Subcutaneous abdominal adipose tissue (tissue), 5 donors: ENCODE measurements around the gene PLA2G2C.

Experiments used
- H3K27ac ChIP-seq: one replicate; pipeline ENCODE4 v1.7.0; 2013; ENCODE audit warnings: low read depth, mild to moderate bottlenecking, inconsistent platforms, low read length, moderate library complexity
- H3K27me3 ChIP-seq, 5 donors: one replicate each; pipeline ENCODE4 v1.7.0; 2013; ENCODE audit warnings: low read length in 5 of 5, inconsistent platforms in 1 of 5; ENCODE audit not compliant: control insufficient read depth in 5 of 5, insufficient read depth in 4 of 5
- H3K36me3 ChIP-seq, 5 donors: one replicate each; pipeline ENCODE4 v1.7.0; 2013; ENCODE audit warnings: low read length in 5 of 5; ENCODE audit not compliant: control insufficient read depth in 5 of 5, insufficient read depth in 5 of 5
- H3K4me1 ChIP-seq, 5 donors: one replicate each; pipeline ENCODE4 v1.7.0; 2013; ENCODE audit warnings: low read length in 5 of 5, mild to moderate bottlenecking in 3 of 5, moderate library complexity in 1 of 5; ENCODE audit not compliant: control insufficient read depth in 5 of 5, insufficient read depth in 5 of 5
- H3K4me3 ChIP-seq, 5 donors: one replicate each; pipeline ENCODE4 v1.7.0; 2013; ENCODE audit warnings: low read length in 5 of 5, low read depth in 1 of 5
- H3K9ac ChIP-seq, 5 donors: one replicate each; pipeline ENCODE4 v1.7.0; 2013; ENCODE audit warnings: low read length in 5 of 5, mild to moderate bottlenecking in 4 of 5, moderate library complexity in 3 of 5
- H3K9me3 ChIP-seq, 5 donors: one replicate each; pipeline ENCODE4 v1.7.0; 2013; ENCODE audit warnings: low read length in 5 of 5; ENCODE audit not compliant: control insufficient read depth in 5 of 5
- donor health status: healthy.
- donor health status: healthy.
- donor health status: healthy.
- donor health status: healthy.
- donor health status: healthy.

PLA2G2C gene

DNA sequence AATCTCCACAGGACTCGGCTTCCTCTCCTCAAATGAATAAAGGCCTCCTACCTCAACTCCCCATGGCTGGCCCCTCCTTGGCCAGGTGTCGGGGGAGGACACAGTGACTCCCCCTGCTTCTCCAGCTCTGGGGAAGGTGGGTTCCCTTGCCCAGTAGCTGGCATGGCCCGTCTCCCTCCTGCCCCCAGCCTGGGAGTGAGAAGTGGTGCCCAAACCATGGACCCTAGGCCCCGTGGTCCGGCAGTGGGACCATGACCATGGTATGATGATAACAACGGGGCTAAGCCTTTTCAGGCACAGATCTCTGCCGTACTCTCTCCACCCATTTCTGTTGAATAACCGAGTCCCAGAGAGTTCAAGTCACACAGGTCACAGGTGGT is 36.0 kb downstream of the PLA2G2C start:
- Histone ChIP-seq H3K27ac (no peak overlapping the region), H3K4me3 (no peak overlapping the region), H3K4me1 (peaks cover 9 to 32% (median 27%) of the 10 kb centered on the region in 5 donors), H3K36me3 (no peaks in the 10 kb centered on the region), H3K9ac (no peak overlapping the region), H3K9me3 (no peaks in the 10 kb centered on the region), H3K27me3 (peaks cover 0 to 5% (median 2%) of the 10 kb centered on the region in 5 donors)

DNA sequence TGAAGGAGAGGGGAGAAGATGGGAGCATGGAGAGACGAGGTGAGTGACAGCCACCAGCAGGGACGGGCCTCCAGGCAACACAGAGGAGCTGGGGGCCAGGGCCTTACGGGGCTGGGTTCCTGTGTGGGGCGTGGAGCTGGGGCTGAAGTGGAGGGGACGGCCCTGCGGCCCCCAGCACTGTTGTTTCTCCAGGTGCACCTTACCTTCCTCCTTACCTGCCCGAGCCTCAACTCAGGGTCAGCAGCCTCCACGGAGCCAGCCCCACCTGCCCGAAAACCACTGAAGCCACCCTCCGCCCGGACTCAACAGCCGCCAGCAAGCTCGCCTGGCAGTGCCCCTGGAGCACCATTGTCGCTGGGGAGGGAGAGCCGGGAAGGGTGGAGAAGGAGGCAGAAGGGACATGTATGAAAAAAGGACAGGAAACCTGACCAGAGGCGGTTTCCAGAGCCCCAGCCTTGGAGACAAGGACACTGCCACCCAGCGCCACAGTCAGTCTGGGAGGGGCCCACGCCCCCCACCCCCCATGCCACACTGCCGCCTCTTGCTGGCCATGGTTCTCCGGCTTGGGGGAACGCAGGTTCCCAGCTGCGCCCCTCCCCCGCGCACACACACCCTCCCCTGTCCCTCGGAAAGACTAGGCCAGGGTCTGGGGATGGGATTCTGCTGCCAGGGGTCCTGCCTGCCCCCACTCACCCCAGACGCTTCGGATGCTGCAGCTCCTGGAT is 36.6 kb downstream of the PLA2G2C start:
- Histone ChIP-seq H3K27ac (no peak overlapping the region), H3K9ac (no peak overlapping the region), H3K9me3 (no peaks in the 10 kb centered on the region), H3K4me3 (no peak overlapping the region), H3K36me3 (no peaks in the 10 kb centered on the region), H3K4me1 (peaks cover 9 to 29% (median 27%) of the 10 kb centered on the region in 5 donors), H3K27me3 (peaks cover 0 to 5% (median 2%) of the 10 kb centered on the region in 5 donors)

DNA sequence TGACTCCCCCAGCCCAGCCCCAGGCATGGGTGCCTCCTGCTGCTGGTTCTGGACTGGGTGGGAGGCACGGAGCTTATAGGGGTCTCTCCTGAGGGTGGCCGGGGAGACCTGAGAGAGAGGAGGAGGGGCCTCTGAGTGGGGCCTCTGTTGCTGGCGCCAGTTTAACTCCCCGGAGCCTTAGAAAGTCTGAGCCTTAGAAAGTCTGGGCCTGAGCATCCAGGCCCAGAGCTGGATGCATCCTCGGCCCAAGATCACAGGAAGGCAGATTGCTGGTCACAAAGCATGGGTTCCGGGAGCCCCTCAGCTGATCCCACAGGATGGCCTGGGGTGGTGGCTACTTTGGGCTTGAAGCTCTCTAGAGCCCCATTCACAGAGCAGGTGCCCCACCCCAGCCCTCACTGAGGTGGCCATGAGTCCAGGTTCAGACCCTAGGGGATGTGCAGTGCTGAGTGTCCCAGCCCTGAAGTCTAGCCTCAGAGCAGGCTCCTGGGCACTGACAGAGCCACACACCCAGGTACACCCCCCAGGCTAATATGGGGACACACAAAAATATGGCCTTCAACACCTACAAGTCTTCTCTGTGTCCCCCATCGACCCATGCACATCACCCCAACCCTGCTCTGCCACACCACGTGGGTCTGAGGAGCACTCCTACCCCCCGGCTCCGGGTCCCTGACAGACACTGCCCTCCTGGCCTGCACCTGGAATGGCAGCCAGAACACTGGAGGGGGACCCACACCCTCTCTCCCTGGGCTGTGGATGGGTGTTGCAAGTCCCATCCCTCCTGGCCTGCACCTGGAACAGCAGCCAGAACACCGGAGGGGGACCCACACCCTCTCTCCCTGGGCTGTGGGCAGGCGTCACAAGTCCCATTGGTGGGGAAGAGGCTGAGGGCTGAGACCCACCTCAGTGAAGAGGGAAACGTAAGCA is 37.5 kb downstream of the PLA2G2C start:
- Histone ChIP-seq H3K9me3 (no peaks in the 10 kb centered on the region), H3K4me1 (peaks cover 6 to 20% (median 18%) of the 10 kb centered on the region in 5 donors), H3K27ac (no peak overlapping the region), H3K36me3 (no peaks in the 10 kb centered on the region), H3K27me3 (peaks cover 0 to 7% (median 2%) of the 10 kb centered on the region in 5 donors), H3K9ac (no peak overlapping the region), H3K4me3 (no peak overlapping the region)

DNA sequence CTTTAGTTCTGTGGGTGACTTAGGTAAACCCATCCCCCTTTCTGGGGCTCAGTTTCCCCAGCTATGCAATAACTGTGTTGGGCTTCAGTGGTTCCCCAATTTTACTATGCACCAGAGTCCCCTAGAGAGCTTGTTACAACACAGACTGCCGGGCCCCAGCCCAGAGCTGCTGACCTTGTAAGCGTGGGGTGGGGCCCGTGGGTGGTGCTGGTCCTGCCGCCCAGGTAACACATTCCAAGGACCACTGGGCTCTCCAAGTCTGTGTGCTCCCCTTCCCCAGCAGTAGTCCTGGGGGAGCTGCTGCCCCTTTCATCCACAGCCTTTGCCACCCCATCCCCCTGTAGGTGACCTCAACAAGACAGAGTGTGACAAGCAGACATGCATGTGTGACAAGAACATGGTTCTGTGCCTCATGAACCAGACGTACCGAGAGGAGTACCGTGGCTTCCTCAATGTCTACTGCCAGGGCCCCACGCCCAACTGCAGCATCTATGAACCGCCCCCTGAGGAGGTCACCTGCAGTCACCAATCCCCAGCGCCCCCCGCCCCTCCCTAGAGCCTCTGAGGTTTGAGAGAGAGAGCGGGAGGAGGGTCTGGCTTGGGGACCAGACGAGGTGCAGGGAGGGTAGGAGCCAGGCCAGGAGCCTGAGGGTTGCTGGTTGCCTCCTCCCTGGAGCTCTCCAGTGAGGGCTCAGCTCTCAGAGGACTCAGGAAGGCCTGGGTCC is 38.3 kb downstream of the PLA2G2C start:
- Histone ChIP-seq H3K4me3 (no peak overlapping the region), H3K36me3 (no peaks in the 10 kb centered on the region), H3K27me3 (peaks cover 0 to 7% (median 3%) of the 10 kb centered on the region in 5 donors), H3K9me3 (no peaks in the 10 kb centered on the region), H3K9ac (no peak overlapping the region), H3K4me1 (peaks cover 6 to 14% (median 13%) of the 10 kb centered on the region in 5 donors), H3K27ac (no peak overlapping the region)

DNA sequence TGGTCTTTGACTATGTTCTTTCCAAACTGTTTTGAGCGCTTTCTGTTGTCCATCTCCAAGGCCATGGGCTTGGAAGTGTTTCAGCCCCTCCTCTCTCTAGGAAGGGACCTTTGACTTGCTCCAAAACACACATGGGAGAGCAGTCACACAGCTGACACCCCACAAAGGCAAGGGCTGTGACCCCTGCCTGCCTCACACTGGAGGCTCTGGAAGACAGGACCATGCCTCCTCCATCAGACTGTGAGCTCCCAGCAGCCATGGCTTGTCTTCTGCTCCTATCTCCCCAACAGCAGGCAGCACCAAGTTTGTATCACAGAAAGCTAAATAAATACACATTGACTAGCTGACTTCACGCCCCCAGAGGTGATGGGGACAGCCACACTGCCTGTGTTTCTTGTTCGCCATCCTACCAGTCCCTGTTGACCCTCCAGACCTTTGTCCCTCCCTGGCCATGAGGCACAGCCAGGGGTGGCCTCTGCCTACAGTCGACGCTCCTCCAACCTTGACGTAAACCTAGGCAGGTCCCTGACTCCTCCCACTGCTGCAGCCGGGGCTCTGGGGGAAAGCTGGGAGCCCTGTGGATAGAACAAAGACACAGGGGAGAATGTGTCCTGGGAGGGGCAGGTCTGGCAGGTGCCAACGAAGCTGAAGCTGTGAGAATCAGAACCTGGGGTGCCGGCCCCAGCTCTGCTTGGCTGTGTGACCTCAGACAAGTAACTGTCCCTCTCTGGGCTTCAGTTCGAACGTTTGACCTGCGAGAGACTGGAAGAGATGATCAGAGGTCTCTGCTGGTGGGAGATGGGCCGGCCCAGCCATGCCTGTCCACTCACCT is 42.4 kb downstream of the PLA2G2C start:
- Histone ChIP-seq H3K27ac (no peak overlapping the region), H3K9me3 (no peaks in the 10 kb centered on the region)

DNA sequence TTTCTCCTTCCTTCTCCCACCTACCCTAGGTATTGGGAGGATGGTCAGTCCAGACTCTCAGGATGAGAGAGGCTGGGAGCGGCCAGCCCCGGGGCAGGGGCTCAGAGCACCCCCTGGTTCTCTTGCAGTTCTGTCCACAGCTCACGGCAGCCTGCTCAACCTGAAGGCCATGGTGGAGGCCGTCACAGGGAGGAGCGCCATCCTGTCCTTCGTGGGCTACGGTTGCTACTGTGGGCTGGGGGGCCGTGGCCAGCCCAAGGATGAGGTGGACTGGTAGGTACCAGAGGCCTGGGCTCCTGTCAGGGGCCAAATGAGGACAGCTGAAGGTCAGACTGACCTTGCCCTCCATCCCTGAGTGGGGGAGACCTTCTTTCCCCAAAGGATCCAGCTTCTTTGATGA is 43.0 kb downstream of the PLA2G2C start:
- H3K4me3 ChIP-seq, result no peak overlapping the region
- H3K9me3 ChIP-seq, result no peaks in the 10 kb centered on the region
- H3K36me3 ChIP-seq, result no peaks in the 10 kb centered on the region
- H3K27ac ChIP-seq, result no peak overlapping the region
- H3K4me1 ChIP-seq, result no peaks in the 10 kb centered on the region
- H3K9ac ChIP-seq, result no peak overlapping the region
- peaks cover 0 to 12% (median 5%) of the 10 kb centered on the region in 5 donors for H3K27me3 ChIP-seq

More for the DNA sequence above, 42.4 kb downstream of the PLA2G2C start:
- H3K9ac ChIP-seq, result no peak overlapping the region
- no peaks in the 10 kb centered on the region for H3K4me1 ChIP-seq
- peaks cover 0 to 12% (median 5%) of the 10 kb centered on the region in 5 donors for H3K27me3 ChIP-seq
- H3K36me3 ChIP-seq, result no peaks in the 10 kb centered on the region
- no peak overlapping the region for H3K4me3 ChIP-seq

DNA sequence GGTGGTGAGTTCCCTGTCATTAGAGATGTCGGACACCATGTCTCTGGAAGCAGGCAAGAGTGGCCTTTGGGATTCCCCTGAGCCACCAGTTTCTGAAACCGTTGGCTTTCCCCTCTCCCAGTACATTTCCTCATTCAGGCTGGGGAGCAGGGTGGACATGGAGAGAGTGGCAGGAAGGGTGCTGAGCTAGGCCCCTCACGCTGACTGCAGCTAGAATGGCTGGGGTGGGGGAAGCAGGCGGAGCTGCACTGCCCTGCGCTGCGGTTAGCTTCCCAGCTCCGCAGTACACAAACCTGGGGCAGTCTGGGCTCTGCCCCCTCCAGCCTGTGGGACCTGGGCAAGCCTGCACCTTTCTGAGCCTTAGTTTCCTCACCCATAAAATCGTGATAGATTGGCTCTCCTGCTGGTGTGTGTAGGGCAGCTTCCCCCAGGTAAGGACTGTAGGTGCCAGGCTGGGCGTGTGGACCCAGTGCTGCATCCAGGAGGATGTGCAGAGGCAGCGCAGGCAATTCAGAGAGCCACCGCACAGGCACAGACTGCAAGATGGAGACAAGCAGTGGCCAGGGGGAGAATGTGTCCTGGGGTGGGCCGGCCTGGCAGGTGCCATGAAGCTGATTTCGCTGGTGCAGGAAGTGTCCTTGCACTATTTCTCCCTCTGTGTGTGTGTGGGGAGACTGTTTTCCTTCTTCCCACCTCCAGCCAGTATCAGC is 44.2 kb downstream of the PLA2G2C start:
- H3K27me3 ChIP-seq, result peaks cover 0 to 12% (median 5%) of the 10 kb centered on the region in 5 donors
- H3K9me3 ChIP-seq, result no peaks in the 10 kb centered on the region
- no peak overlapping the region for H3K9ac ChIP-seq
- H3K4me3 ChIP-seq, result no peak overlapping the region
- H3K36me3 ChIP-seq, result no peaks in the 10 kb centered on the region
- no peak overlapping the region for H3K27ac ChIP-seq
- no peaks in the 10 kb centered on the region for H3K4me1 ChIP-seq

DNA sequence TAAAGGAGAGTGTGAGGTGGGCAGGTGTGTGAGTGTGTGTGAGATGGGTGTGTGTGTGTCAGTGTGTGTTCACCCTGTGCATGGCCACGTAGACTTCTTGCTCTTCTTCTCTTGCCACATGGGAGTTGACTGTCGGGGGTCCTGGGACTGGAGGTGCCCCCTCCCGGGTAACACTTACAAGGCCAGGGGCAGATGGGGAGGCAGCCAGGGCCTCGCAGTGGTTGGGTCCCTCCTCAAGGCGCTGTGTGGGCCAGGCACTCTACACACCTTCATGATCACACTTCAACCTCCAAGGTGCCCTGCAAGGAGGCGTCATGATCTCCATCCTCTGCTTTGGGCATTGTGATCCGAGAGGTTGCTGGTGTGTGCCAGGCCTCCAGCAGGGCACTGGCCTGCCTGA is 44.9 kb downstream of the PLA2G2C start:
- peaks cover 0 to 12% (median 5%) of the 10 kb centered on the region in 5 donors for H3K27me3 ChIP-seq
- no peaks in the 10 kb centered on the region for H3K4me1 ChIP-seq
- no peak overlapping the region for H3K27ac ChIP-seq
- no peaks in the 10 kb centered on the region for H3K9me3 ChIP-seq
- no peak overlapping the region for H3K9ac ChIP-seq
- no peaks in the 10 kb centered on the region for H3K36me3 ChIP-seq
- no peak overlapping the region for H3K4me3 ChIP-seq

DNA sequence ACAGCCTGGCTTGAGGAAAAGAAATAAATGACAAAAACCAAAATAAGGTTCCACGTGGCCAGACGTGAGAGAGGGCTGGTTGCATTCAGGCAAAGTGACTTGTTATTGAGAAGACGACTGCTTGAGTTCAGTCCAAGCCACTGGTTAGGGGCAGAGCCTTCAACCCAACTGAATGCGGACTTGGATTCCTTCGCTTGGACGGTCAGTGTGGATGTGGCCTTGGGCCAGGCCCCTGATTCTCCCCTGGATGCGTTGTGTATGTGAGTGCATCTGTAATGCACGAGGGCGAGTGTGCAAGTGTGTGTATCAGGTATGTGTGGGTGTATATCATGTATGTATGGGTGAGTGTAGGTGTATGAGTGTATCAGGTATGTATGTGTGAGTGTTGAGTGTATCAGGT is 45.3 kb downstream of the PLA2G2C start:
- Histone ChIP-seq H3K4me1 (no peaks in the 10 kb centered on the region), H3K27me3 (peaks cover 0 to 12% (median 5%) of the 10 kb centered on the region in 5 donors), H3K9ac (no peak overlapping the region), H3K36me3 (no peaks in the 10 kb centered on the region), H3K4me3 (no peak overlapping the region), H3K27ac (no peak overlapping the region), H3K9me3 (no peaks in the 10 kb centered on the region)
